HEK293T (cell line): ENCODE data around the gene PRKG1.
"Not testable (repeated sequence)": the region's sequence is repeated elsewhere in the genome, so short reads cannot be mapped to it uniquely, and the experiment has no call there.

Source experiments
- CTCF ChIA-PET: fragments of 350-600 bp; formaldehyde crosslinking; extraction: SDS; loops from one replicate; lab custom pipeline; 2021; ENCODE audit warnings: antibody characterized with exemption, inconsistent platforms; lab: Yijun Ruan, JAX
- POLR2A ChIA-PET: fragments of 350-600 bp; formaldehyde crosslinking; extraction: SDS; loops from one replicate; lab custom pipeline; 2020; ENCODE audit warnings: antibody characterized with exemption, inconsistent platforms; lab: Yijun Ruan, JAX
- DNase-seq: peaks from one replicate; pipeline ENCODE4 v3.0.0; 2012; ENCODE audit warnings: mixed read lengths; ENCODE audit errors: extremely low spot score
- ARNT ChIP-seq: fragments of 450-650 bp; IDR thresholded peaks from 2 replicates; pipeline ENCODE4 v1.6.1; 2017; ENCODE audit warnings: mild to moderate bottlenecking
- BHLHE40 ChIP-seq: fragments of 450-650 bp; IDR thresholded peaks from 2 replicates; pipeline ENCODE4 v1.6.1; 2016; ENCODE audit warnings: mild to moderate bottlenecking, moderate library complexity, borderline replicate concordance
- CTBP1 ChIP-seq: fragments of 450-650 bp; IDR thresholded peaks from 2 replicates; pipeline ENCODE4 v1.6.1; 2016; ENCODE audit warnings: borderline replicate concordance
- ELF4 ChIP-seq: fragments of 450-650 bp; IDR thresholded peaks from 2 replicates; pipeline ENCODE4 v1.6.1; 2017; ENCODE audit warnings: antibody characterized with exemption
- FOXA1 ChIP-seq: fragments of 450-650 bp; IDR thresholded peaks from 2 replicates; pipeline ENCODE4 v1.6.1; 2016; ENCODE audit warnings: mild to moderate bottlenecking
- FOXK2 ChIP-seq: fragments of 450-650 bp; IDR thresholded peaks from 2 replicates; pipeline ENCODE4 v1.6.1; 2016; ENCODE audit warnings: mild to moderate bottlenecking
- FOXM1 ChIP-seq: fragments of 450-650 bp; IDR thresholded peaks from 2 replicates; pipeline ENCODE4 v1.6.1; 2017; ENCODE audit warnings: mild to moderate bottlenecking, borderline replicate concordance
- HDGF ChIP-seq: fragments of 450-650 bp; IDR thresholded peaks from 2 replicates; pipeline ENCODE4 v1.6.1; 2017; ENCODE audit warnings: antibody characterized with exemption, borderline replicate concordance
- L3MBTL2 ChIP-seq: fragments of 450-650 bp; conservative IDR thresholded peaks from 2 replicates; pipeline ENCODE4 v1.6.1; 2016; ENCODE audit warnings: mild to moderate bottlenecking
- LEF1 ChIP-seq: fragments of 450-650 bp; IDR thresholded peaks from 2 replicates; pipeline ENCODE4 v1.6.1; 2017; ENCODE audit warnings: mild to moderate bottlenecking, borderline replicate concordance
- NFRKB ChIP-seq: fragments of 450-650 bp; IDR thresholded peaks from 2 replicates; pipeline ENCODE4 v1.6.1; 2016; ENCODE audit warnings: mild to moderate bottlenecking, moderate library complexity
- PKNOX1 ChIP-seq: fragments of 450-650 bp; IDR thresholded peaks from 2 replicates; pipeline ENCODE4 v1.6.1; 2016
- SP1 ChIP-seq: fragments of 450-650 bp; IDR thresholded peaks from 2 replicates; pipeline ENCODE4 v1.6.1; 2017
- SUZ12 ChIP-seq: fragments of 450-650 bp; IDR thresholded peaks from 2 replicates; pipeline ENCODE4 v1.6.1; 2016; ENCODE audit warnings: mild to moderate bottlenecking
- TARDBP ChIP-seq: fragments of 450-650 bp; IDR thresholded peaks from 2 replicates; pipeline ENCODE4 v1.6.1; 2016
- ZNF384 ChIP-seq: fragments of 450-650 bp; IDR thresholded peaks from 2 replicates; pipeline ENCODE4 v1.6.1; 2016

Gene PRKG1

GRCh38 chr10:52194191-52194590, 1119.9 kb downstream of the PRKG1 start:
- ChIA-PET POLR2A (no interaction called here), CTCF (interaction anchor here (1.7 kb wide), 1 partner anchor 9 kb away, joined by 3 read pairs; no protein-coding TSS in a partner anchor)
- TF ChIP-seq SUZ12 (no peak), FOXM1 (no peak), NFRKB (no peak), PKNOX1 (no peak), L3MBTL2 (no peak), ELF4 (no peak), FOXK2 (no peak), SP1 (no peak), ZNF384 (no peak), CTBP1 (no peak), HDGF (no peak), LEF1 (no peak), TARDBP (no peak), ARNT (no peak), FOXA1 (no peak), BHLHE40 (no peak)
- no peak for DNase-seq

GRCh38 chr10:52194716-52195115, 1120.4 kb downstream of the PRKG1 start:
- ChIA-PET POLR2A (no interaction called here), CTCF (interaction anchor here (1.7 kb wide), 1 partner anchor 9 kb away, joined by 3 read pairs; no protein-coding TSS in a partner anchor)
- TF ChIP-seq TARDBP = no peak
- TF ChIP-seq ZNF384 = no peak
- TF ChIP-seq SUZ12 = no peak
- TF ChIP-seq HDGF = no peak
- no peak for TF ChIP-seq FOXM1
- TF ChIP-seq SP1 = no peak
- TF ChIP-seq FOXK2 = no peak
- no peak for TF ChIP-seq FOXA1
- no peak for TF ChIP-seq ELF4
- no peak for DNase-seq

- DNase-seq = no peak
- CTCF ChIA-PET = interaction anchor here (1.2 kb wide), 1 partner anchor 19 kb away, joined by 3 read pairs; no protein-coding TSS in a partner anchor
- POLR2A ChIA-PET = no interaction called here
- TF ChIP-seq LEF1 (no peak), FOXM1 (no peak), FOXK2 (no peak), ZNF384 (no peak)
These were observed 1122.8 kb downstream of the PRKG1 start for GRCh38 chr10:52197098-52197497.

- ChIA-PET CTCF (no interaction called here), POLR2A (no interaction called here)
- no peak for DNase-seq
- TF ChIP-seq L3MBTL2 (no peak), SUZ12 (no peak), ZNF384 (no peak), FOXK2 (no peak), NFRKB (no peak), ARNT (no peak), CTBP1 (no peak), TARDBP (no peak), SP1 (no peak)
These were observed 1124.3 kb downstream of the PRKG1 start for GRCh38 chr10:52198540-52198939.

GRCh38 chr10:52204906-52205305, 1130.6 kb downstream of the PRKG1 start:
- CTCF ChIA-PET, DNase-seq, POLR2A ChIA-PET: not testable (repeated sequence)

- ChIA-PET CTCF (interaction anchor here (0.7 kb wide), 1 partner anchor 349 kb away, joined by 3 read pairs; no protein-coding TSS in a partner anchor), POLR2A (no interaction called here)
- no peak for DNase-seq
- no peak for TF ChIP-seq PKNOX1
- no peak for TF ChIP-seq CTBP1
- TF ChIP-seq FOXA1 = no peak
- TF ChIP-seq ARNT = no peak
- no peak for TF ChIP-seq TARDBP
- TF ChIP-seq ZNF384 = no peak
- no peak for TF ChIP-seq HDGF
- no peak for TF ChIP-seq SUZ12
- TF ChIP-seq SP1 = no peak
- TF ChIP-seq LEF1 = no peak
- no peak for TF ChIP-seq L3MBTL2
- no peak for TF ChIP-seq NFRKB
- no peak for TF ChIP-seq FOXK2
- no peak for TF ChIP-seq BHLHE40
- no peak for TF ChIP-seq FOXM1
- TF ChIP-seq ELF4 = no peak
These were observed 1134.1 kb downstream of the PRKG1 start for GRCh38 chr10:52208365-52208764.

GRCh38 chr10:52210161-52210560, 1135.9 kb downstream of the PRKG1 start:
- no peak for TF ChIP-seq L3MBTL2
- TF ChIP-seq SUZ12 = no peak
- no peak for TF ChIP-seq FOXA1
- no peak for TF ChIP-seq HDGF
- TF ChIP-seq NFRKB = no peak
- TF ChIP-seq TARDBP = no peak
- no peak for TF ChIP-seq SP1
- TF ChIP-seq FOXK2 = no peak
- no peak for TF ChIP-seq BHLHE40
- TF ChIP-seq FOXM1 = no peak
- TF ChIP-seq ARNT = no peak
- POLR2A ChIA-PET = no interaction called here
- CTCF ChIA-PET = interaction anchor here (0.6 kb wide), 1 partner anchor 138 kb away, joined by 3 read pairs; no protein-coding TSS in a partner anchor
- no peak for DNase-seq

- ChIA-PET POLR2A (no interaction called here), CTCF (no interaction called here)
- no peak for DNase-seq
- TF ChIP-seq FOXM1 = no peak
- TF ChIP-seq ARNT = no peak
- no peak for TF ChIP-seq CTBP1
These were observed 1137.8 kb downstream of the PRKG1 start for GRCh38 chr10:52212062-52212461.
